ENCODE measurements around the gene KDM7A. TPM values are rescaled to one million over a fixed set of nuclear protein-coding genes. Genes with fewer than 3 reads are reported as not detected.

KDM7A gene
- total and polyA plus RNA-seq, 2 of the 4 experiments (the other 2 are of a cell fraction): 1.5 to 2.3 TPM

DNA sequence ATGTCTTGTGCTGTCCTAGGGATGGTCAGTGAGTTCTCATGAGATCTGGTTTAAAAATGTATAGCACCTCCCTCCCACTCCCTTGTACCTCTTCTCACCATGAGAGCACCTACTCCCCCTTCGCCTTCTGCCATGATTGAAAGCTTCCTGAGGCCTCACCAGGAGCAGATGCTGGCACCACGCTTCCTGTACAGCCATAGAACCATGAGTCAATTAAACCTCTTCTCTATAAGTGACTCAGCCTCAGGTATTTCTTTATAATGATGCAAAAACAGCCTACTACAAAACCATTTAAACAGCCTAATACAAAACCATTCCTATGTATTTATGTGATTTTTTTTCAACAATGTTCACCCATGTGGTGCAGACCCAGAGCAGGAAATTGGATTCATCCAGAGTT is 32.0 kb downstream of the KDM7A start:
- Histone ChIP-seq H2BK120ac (ENCODE audit: low read depth, low read length) (no peak overlapping the region), H3K9me1 (ENCODE audit: insufficient read depth, low read length) (no peaks in the 10 kb centered on the region), H2AK5ac (ENCODE audit: low read depth, low read length) (no peak overlapping the region), H3K14ac (replicated peaks; ENCODE audit: low read depth, low read length) (no peak overlapping the region), H3K79me1 (ENCODE audit: low read depth in 1 of 2, low read length in 2 of 2) (peaks cover 8 to 15% of the 10 kb centered on the region in 2 experiments; a peak in 2 of 4 replicates), H3K4me2 (ENCODE audit: low read depth, low read length) (no peak overlapping the region), H2AK9ac (replicated peaks; ENCODE audit: low read depth, low read length, poor library complexity) (no peak overlapping the region), H3K9me3 (ENCODE audit: control insufficient read depth, insufficient read depth, low read length) (no peaks in the 10 kb centered on the region), H3K27me3 (ENCODE audit: control insufficient read depth, insufficient read depth, low read length) (no peaks in the 10 kb centered on the region), H3K4me1 (ENCODE audit: control insufficient read depth, insufficient read depth, low read length) (no peaks in the 10 kb centered on the region), H2BK20ac (ENCODE audit: low read depth, low read length) (no peak overlapping the region), H3K4ac (ENCODE audit: low read depth, low read length) (no peak overlapping the region), H3K9ac (ENCODE audit: low read depth, low read length) (no peak overlapping the region), H3K4me3 (ENCODE audit: insufficient read depth, low read depth, low read length) (no peak overlapping the region), H2BK15ac (ENCODE audit: low read depth, low read length) (no peak overlapping the region), H4K8ac (ENCODE audit: low read depth in 2 of 2, low read length in 2 of 2) (no peak overlapping the region), H4K5ac (ENCODE audit: low read depth, low read length) (no peak overlapping the region), H4K91ac (ENCODE audit: insufficient read depth, low read depth, low read length) (no peak overlapping the region), H3K36me3 (ENCODE audit: control insufficient read depth, insufficient read depth, low read length) (peaks cover 2% of the 10 kb centered on the region; the same call in 1 of the 2 replicates), H2BK5ac (ENCODE audit: low read depth, low read length, poor library complexity, severe bottlenecking) (no peak overlapping the region), H3K23ac (ENCODE audit: low read depth, low read length) (no peak overlapping the region), H3K27ac (ENCODE audit: insufficient read depth, low read length) (no peak overlapping the region), H4K20me1 (ENCODE audit: insufficient read depth, low read length) (no peaks in the 10 kb centered on the region), H2AFZ (replicated peaks; ENCODE audit: low read length, poor library complexity) (no peak overlapping the region), H3K56ac (ENCODE audit: extremely low read depth, insufficient read depth, low read length) (no peak overlapping the region), H3K18ac (ENCODE audit: low read depth, low read length) (no peak overlapping the region)
- TF ChIP-seq NFE2L2 (IDR thresholded peaks at IDR 0.05; ENCODE audit: low read depth, low read length) (no peak), RAD21 (IDR thresholded peaks at IDR 0.05; ENCODE audit: low read length) (no peak), MAFK (IDR thresholded peaks at IDR 0.05; ENCODE audit: low read depth, low read length) (no peak), POLR2A (IDR thresholded peaks at IDR 0.05; ENCODE audit: low read depth, low read length) (no peak), RFX5 (IDR thresholded peaks at IDR 0.05; ENCODE audit: low read depth, low read length) (no peak), BHLHE40 (IDR thresholded peaks at IDR 0.05; ENCODE audit: low read depth, low read length) (no peak), MAZ (IDR thresholded peaks at IDR 0.05; ENCODE audit: borderline replicate concordance, low read depth, low read length) (no peak), MXI1 (IDR thresholded peaks at IDR 0.05; ENCODE audit: borderline replicate concordance, low read depth, low read length) (no peak), CHD1 (IDR thresholded peaks at IDR 0.05; ENCODE audit: low read depth, low read length) (no peak), CEBPB (IDR thresholded peaks at IDR 0.05; ENCODE audit: low read depth, low read length) (no peak), SMC3 (IDR thresholded peaks at IDR 0.05; ENCODE audit: low read depth, low read length) (no peak), FOS (IDR thresholded peaks at IDR 0.05; ENCODE audit: low read depth, low read length) (no peak)
- TF ChIP-seq, protein P1, sequence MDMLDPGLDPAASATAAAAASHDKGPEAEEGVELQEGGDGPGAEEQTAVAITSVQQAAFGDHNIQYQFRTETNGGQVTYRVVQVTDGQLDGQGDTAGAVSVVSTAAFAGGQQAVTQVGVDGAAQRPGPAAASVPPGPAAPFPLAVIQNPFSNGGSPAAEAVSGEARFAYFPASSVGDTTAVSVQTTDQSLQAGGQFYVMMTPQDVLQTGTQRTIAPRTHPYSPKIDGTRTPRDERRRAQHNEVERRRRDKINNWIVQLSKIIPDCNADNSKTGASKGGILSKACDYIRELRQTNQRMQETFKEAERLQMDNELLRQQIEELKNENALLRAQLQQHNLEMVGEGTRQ (IDR thresholded peaks at IDR 0.05; ENCODE audit: low read depth, low read length): no peak
- TF ChIP-seq, protein P2, sequence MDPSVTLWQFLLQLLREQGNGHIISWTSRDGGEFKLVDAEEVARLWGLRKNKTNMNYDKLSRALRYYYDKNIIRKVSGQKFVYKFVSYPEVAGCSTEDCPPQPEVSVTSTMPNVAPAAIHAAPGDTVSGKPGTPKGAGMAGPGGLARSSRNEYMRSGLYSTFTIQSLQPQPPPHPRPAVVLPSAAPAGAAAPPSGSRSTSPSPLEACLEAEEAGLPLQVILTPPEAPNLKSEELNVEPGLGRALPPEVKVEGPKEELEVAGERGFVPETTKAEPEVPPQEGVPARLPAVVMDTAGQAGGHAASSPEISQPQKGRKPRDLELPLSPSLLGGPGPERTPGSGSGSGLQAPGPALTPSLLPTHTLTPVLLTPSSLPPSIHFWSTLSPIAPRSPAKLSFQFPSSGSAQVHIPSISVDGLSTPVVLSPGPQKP (IDR thresholded peaks at IDR 0.05; ENCODE audit: borderline replicate concordance, low read depth, low read length): no peak
- TF ChIP-seq, protein P3, sequence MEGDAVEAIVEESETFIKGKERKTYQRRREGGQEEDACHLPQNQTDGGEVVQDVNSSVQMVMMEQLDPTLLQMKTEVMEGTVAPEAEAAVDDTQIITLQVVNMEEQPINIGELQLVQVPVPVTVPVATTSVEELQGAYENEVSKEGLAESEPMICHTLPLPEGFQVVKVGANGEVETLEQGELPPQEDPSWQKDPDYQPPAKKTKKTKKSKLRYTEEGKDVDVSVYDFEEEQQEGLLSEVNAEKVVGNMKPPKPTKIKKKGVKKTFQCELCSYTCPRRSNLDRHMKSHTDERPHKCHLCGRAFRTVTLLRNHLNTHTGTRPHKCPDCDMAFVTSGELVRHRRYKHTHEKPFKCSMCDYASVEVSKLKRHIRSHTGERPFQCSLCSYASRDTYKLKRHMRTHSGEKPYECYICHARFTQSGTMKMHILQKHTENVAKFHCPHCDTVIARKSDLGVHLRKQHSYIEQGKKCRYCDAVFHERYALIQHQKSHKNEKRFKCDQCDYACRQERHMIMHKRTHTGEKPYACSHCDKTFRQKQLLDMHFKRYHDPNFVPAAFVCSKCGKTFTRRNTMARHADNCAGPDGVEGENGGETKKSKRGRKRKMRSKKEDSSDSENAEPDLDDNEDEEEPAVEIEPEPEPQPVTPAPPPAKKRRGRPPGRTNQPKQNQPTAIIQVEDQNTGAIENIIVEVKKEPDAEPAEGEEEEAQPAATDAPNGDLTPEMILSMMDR (conservative IDR thresholded peaks at IDR 0.05; ENCODE audit: low read depth, low read length): no peak
- ChIA-PET CTCF (interaction anchor here (0.7 kb wide), 1 partner anchor 18 kb away, joined by 3 read pairs; no protein-coding TSS in a partner anchor), POLR2A (ENCODE audit: unreplicated experiment) (interaction anchor here (0.6 kb wide), 1 partner anchor 735 kb away, joined by 6 read pairs; no protein-coding TSS in a partner anchor)
- no TSS peak for BruUV-seq (replicated peaks)
- dilution Hi-C loops (cut with HindIII; ENCODE audit: low sequenced_read_pairs, unreplicated experiment): no loop called here
- ATAC-seq (ENCODE audit: low read depth) (no peak), DNase-seq (no peak)
- intact Hi-C loops (cut with micrococcal nuclease): no loop called here
- no CpG with 5 or more reads among the region's 2 CpGs for WGBS, 2 experiments (ENCODE audit: extremely low coverage in 2 of 2, insufficient read length in 1 of 2)
- in situ Hi-C loops (cut with MboI; ENCODE audit: low sequenced_read_pairs): no loop called here
